ENCODE results near the gene CAPN5.

The CAPN5 gene

GRCh38 chr11:77072851-77073327 lies 6.1 kb downstream of the CAPN5 start:
- TF ChIP-seq SPI1 (IDR thresholded peaks at IDR 0.05; ENCODE audit: borderline replicate concordance, low read depth) (no peak), CTCF (IDR thresholded peaks at IDR 0.05; ENCODE audit: insufficient read depth, low read length) (no peak), POLR2AphosphoS5 (IDR thresholded peaks at IDR 0.05; ENCODE audit: low read depth) (no peak), GABPA (IDR thresholded peaks at IDR 0.05; ENCODE audit: low read depth) (no peak), REST (IDR thresholded peaks at IDR 0.05; ENCODE audit: insufficient replicate concordance, low read depth) (no peak)
- DNase-seq (ENCODE audit: low read depth in 1 of 2, low spot score in 1 of 2) = no peak
- Histone ChIP-seq H3K27ac (replicated peaks) (no peak overlapping the region), H3K27me3 (ENCODE audit: insufficient read depth, poor library complexity, severe bottlenecking) (no peaks in the 10 kb centered on the region), H3K4me3 (replicated peaks; ENCODE audit: insufficient read depth, low read length) (no peak overlapping the region)

- no peak overlapping the region for H3K27ac ChIP-seq (replicated peaks)
- no peak for TF ChIP-seq GABPA (IDR thresholded peaks at IDR 0.05; ENCODE audit: low read depth)
- no peak for TF ChIP-seq SPI1 (IDR thresholded peaks at IDR 0.05; ENCODE audit: borderline replicate concordance, low read depth)
- no peak for TF ChIP-seq POLR2AphosphoS5 (IDR thresholded peaks at IDR 0.05; ENCODE audit: low read depth)
- TF ChIP-seq REST (IDR thresholded peaks at IDR 0.05; ENCODE audit: insufficient replicate concordance, low read depth) = no peak
- TF ChIP-seq CTCF (IDR thresholded peaks at IDR 0.05; ENCODE audit: insufficient read depth, low read length) = no peak
- H3K4me3 ChIP-seq (replicated peaks; ENCODE audit: insufficient read depth, low read length) = no peak overlapping the region
- DNase-seq (ENCODE audit: low read depth in 1 of 2, low spot score in 1 of 2) = no peak
- no peaks in the 10 kb centered on the region for H3K27me3 ChIP-seq (ENCODE audit: insufficient read depth, poor library complexity, severe bottlenecking)
Measured at GRCh38 chr11:77073328-77074001, 6.7 kb downstream of the CAPN5 start.

GRCh38 chr11:77074205-77074604 lies 7.4 kb downstream of the CAPN5 start:
- TF ChIP-seq GABPA (IDR thresholded peaks at IDR 0.05; ENCODE audit: low read depth) = no peak
- no peak for TF ChIP-seq CTCF (IDR thresholded peaks at IDR 0.05; ENCODE audit: insufficient read depth, low read length)
- no peak for TF ChIP-seq SPI1 (IDR thresholded peaks at IDR 0.05; ENCODE audit: borderline replicate concordance, low read depth)
- TF ChIP-seq POLR2AphosphoS5 (IDR thresholded peaks at IDR 0.05; ENCODE audit: low read depth) = no peak
- no peak for TF ChIP-seq REST (IDR thresholded peaks at IDR 0.05; ENCODE audit: insufficient replicate concordance, low read depth)
- H3K27ac ChIP-seq (replicated peaks) = no peak overlapping the region
- DNase-seq (ENCODE audit: low read depth in 1 of 2, low spot score in 1 of 2) = no peak
- no peaks in the 10 kb centered on the region for H3K27me3 ChIP-seq (ENCODE audit: insufficient read depth, poor library complexity, severe bottlenecking)
- no peak overlapping the region for H3K4me3 ChIP-seq (replicated peaks; ENCODE audit: insufficient read depth, low read length)

Measured in HL-60 (cell line).